GM08714 (cell line): ENCODE measurements around the gene DNAH6.

Experiments used
- H3K4me3 ChIP-seq: fragments of 200-500 bp; sonication (Bioruptor generic); 2 replicates; pipeline ENCODE4 v1.5.1; 2014; ENCODE audit warnings: mild to moderate bottlenecking, low read length, inconsistent platforms
- ZNF274 ChIP-seq: IDR thresholded peaks from 2 replicates; pipeline ENCODE4 v1.6.1; 2012; ENCODE audit warnings: mild to moderate bottlenecking, low read depth, low read length

Gene DNAH6

GRCh38 chr2:84792856-84793522 is 276.7 kb downstream of the DNAH6 start:
- no peak for TF ChIP-seq ZNF274
- no peak overlapping the region for H3K4me3 ChIP-seq

GRCh38 chr2:84793641-84794040 is 277.3 kb downstream of the DNAH6 start:
- H3K4me3 ChIP-seq = no peak overlapping the region
- TF ChIP-seq ZNF274 = no peak

GRCh38 chr2:84796798-84797197 is 280.5 kb downstream of the DNAH6 start:
- no peak for TF ChIP-seq ZNF274
- H3K4me3 ChIP-seq = no peak overlapping the region

- no peak overlapping the region for H3K4me3 ChIP-seq
- no peak for TF ChIP-seq ZNF274
Observed at GRCh38 chr2:84797271-84797670, 281.0 kb downstream of the DNAH6 start.

- TF ChIP-seq ZNF274 = no peak
- H3K4me3 ChIP-seq = no peak overlapping the region
Observed at GRCh38 chr2:84799772-84800171, 283.5 kb downstream of the DNAH6 start.

GRCh38 chr2:84800194-84800805 is 284.0 kb downstream of the DNAH6 start:
- no peak for TF ChIP-seq ZNF274
- no peak overlapping the region for H3K4me3 ChIP-seq

GRCh38 chr2:84801811-84802210 is 285.5 kb downstream of the DNAH6 start:
- H3K4me3 ChIP-seq = no peak overlapping the region
- TF ChIP-seq ZNF274 = no peak

- TF ChIP-seq ZNF274 = no peak
- H3K4me3 ChIP-seq = no peak overlapping the region
Observed at GRCh38 chr2:84805250-84805958, 289.1 kb downstream of the DNAH6 start.

GRCh38 chr2:84807063-84807485 is 290.8 kb downstream of the DNAH6 start:
- H3K4me3 ChIP-seq = no peak overlapping the region
- TF ChIP-seq ZNF274 = no peak

- TF ChIP-seq ZNF274 = no peak
- H3K4me3 ChIP-seq = no peak overlapping the region
Observed at GRCh38 chr2:84808279-84808678, 292.0 kb downstream of the DNAH6 start.

GRCh38 chr2:84811839-84812431 is 295.6 kb downstream of the DNAH6 start:
- H3K4me3 ChIP-seq = no peak overlapping the region
- no peak for TF ChIP-seq ZNF274

GRCh38 chr2:84815146-84815545 is 298.8 kb downstream of the DNAH6 start:
- H3K4me3 ChIP-seq = no peak overlapping the region

GRCh38 chr2:84816426-84817026 is 300.2 kb downstream of the DNAH6 start:
- TF ChIP-seq ZNF274 = no peak
- H3K4me3 ChIP-seq = no peak overlapping the region

More at GRCh38 chr2:84815146-84815545, 298.8 kb downstream of the DNAH6 start:
- no peak for TF ChIP-seq ZNF274

- no peak overlapping the region; the same call in 1 of the 2 replicates for H3K4me3 ChIP-seq
- TF ChIP-seq ZNF274 = no peak
Observed at GRCh38 chr2:84817239-84817655, 300.9 kb downstream of the DNAH6 start.
